ENCODE data around the gene APBA1.
"Not testable (repeated sequence)": the region's sequence is repeated elsewhere in the genome, so short reads cannot be mapped to it uniquely, and the experiment has no call there.

Gene APBA1

DNA sequence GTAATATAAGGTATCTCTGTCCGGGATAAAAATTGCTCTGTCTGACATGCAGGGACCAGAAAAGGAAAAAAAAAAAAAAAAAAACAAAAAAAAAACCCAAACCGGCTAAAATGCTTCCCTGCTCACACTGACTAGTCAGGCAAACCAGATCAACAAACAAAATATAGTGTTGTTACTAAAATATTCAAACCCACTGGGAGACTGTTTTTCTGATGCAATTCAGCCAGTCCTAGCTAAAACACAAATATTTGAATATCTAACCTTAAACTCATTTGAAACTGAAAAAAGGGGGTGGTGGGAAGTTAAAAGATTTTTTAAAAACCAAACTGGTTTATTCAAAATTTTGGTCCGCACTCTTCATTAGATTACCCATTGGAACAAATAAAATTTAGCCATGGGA is 61.0 kb downstream of the APBA1 start:
- in situ Hi-C loops (cut with HindIII; ENCODE audit: low sequenced_read_pairs) = no loop called here

DNA sequence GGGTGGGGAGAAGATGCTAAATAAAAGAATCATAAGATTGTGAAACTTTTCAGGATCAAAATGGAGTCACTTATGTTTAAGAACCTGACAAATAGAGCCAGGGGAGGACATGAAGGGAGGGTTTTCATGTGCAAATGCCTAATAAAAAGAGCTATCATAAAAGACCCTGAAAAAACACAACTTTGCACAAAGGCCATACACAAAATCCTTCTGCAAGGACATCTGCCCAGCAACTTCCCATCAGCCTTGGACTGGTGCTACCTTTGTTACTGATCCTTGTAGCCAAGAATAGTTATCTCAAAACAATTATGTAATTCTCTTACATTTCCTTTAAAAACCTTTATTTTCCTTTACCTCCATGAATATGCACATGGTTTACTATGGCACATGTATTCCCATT is 63.0 kb downstream of the APBA1 start:
- in situ Hi-C loops (cut with HindIII; ENCODE audit: low sequenced_read_pairs) = no loop called here

DNA sequence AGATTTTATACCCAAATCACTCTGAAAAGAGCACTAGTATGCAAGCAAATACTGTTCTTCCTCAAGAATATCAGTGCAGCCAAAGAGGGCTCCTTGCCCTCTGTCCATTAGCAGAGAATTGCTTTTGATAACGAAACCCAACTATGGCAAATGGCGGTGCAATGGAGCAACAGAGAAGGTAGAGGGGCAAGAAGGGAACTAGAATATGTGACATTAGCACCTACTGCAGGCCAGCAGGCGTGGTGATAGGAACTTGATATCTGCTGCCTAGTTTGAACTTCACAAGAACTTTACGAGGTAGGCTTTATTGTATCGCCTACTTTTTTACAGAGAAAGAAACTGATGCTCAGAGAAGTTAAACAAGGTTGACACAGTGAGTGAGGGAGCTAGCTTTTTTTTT is 66.1 kb downstream of the APBA1 start:
- in situ Hi-C loops (cut with HindIII; ENCODE audit: low sequenced_read_pairs) = no loop called here

DNA sequence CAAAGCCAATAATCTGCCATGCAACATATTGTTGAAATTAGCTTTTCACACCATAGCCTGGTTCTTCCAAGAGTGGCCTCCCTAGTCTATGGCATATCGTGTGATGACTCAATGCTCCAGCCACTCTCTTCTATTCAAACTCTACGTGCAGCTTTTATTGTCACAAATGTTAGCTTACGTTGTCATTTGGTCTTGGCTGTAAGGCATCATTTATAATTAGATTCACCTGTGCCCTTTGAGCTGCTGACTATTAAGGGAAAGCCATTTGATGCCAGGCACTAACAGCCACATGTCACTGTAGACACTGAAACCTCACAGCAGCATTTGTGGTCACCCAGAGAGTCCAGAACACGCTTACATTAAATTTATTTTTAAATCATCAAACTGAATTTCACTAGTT is 66.8 kb downstream of the APBA1 start:
- in situ Hi-C loops (cut with HindIII; ENCODE audit: low sequenced_read_pairs) = no loop called here

DNA sequence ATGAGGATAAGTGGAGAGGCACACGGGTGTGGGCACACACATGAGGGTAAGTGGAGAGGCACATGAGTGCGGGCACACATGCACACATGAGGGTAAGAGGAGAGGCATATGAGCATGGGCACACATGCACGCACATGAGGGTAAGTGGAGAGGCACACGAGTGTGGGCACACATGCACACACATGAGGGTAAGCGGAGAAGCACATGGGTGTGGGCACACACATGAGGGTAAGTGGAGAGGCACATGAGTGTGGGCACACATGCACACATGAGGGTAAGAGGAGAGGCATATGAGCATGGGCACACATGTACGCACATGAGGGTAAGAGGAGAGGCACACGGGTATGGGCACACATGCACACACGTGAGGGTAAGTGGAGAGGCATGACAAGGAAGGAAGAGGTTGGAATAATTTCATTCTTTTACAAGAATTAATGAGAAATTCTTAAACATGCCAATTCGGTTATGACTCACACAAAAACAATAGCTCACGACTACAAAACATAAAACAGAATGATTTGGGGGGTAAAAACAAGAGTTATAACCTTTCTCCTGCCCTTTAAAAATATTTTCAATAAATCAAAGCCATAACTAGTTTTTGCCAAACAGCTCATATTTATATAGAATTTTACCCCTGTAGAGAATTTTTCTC is 67.5 kb downstream of the APBA1 start:
- in situ Hi-C loops (cut with HindIII; ENCODE audit: low sequenced_read_pairs) = no loop called here

DNA sequence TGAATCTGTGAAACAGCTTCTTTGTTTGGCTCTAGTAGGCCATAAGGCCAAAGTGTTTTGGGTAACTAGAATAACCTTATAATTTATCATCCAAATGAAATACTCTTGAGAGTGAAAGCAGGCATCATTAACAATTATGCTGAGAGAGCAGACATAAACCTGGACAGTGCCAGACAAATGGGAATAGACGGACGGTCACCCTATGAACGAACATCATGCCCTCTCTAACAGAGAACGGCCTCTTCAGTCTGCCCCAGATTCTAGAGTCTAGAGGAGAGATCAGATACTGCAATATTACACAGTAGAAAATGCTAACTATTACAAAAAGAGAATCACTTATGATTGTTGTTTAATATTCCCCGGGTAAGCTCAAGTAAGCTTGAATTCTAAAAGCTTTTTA is 68.5 kb downstream of the APBA1 start:
- in situ Hi-C loops (cut with HindIII; ENCODE audit: low sequenced_read_pairs) = no loop called here

DNA sequence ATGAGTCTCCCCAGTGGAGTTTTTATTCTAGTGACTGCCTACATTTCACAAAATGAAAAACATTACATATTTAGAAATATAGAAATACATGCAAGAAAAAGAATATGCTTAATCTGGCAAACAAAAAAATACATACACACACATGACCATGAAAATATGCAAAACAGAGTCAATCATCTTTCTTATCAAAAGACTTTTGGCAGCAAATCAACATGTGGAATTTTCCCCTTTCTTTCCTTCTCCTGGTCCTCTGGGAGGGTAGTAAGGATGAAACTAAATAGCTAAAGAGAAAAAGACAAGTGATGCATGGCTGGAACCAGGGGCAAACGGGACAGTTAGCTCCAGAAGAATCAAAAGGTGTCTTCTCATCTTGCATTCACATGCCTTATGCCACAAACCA is 69.4 kb downstream of the APBA1 start:
- in situ Hi-C loops (cut with HindIII; ENCODE audit: low sequenced_read_pairs) = no loop called here

DNA sequence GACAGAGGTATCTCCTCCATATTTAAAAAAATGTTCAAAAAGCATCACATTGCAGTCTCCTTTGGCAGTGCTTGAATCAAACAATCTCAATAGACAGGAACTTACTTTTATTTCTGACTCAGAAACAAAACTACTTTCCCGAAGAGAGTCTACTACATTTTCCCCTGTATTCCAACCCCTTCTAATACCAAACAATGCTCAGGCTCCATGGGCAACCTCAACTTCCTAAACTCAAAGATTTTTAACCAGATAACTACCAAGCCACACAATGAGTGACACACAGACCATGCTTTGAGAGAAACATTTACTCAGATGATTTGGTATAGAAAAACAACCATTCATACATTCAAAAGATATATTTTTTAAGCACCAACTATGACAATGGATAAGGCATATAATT is 70.5 kb downstream of the APBA1 start:
- in situ Hi-C loops (cut with HindIII; ENCODE audit: low sequenced_read_pairs) = no loop called here

DNA sequence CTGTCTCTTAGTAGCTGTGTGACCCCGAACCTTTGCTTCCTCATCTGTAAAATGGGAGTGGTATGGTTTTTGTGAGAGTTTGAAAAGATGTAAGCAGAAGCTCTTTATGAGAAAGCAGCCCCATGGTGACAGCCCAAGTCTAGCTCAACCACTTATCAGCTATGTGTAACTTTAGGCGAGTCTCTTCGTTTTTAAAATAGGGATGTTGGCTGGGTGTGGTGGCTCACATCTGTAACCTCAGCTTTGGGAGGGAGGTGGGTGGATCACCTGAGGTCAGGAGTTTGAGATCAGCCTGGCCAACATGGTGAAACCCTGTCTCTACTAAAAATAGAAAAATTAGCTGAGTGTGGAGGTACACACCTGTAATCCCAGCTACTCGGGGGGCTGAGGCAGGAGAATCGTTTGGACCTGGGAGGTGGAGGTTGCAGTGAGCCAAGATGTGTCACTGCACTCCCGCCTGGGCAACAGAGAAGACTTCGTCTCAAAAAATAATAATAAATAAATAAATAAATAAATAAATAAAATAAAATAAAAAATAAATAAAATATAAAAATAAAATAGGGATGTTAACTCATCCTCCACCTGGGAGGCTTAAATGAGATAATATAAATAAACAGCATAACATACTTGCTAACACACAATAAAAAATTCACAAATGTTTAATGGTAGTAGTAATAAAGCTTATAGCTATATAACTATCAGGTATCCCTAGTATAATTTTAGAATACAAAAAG is 71.7 kb downstream of the APBA1 start:
- in situ Hi-C loops (cut with HindIII; ENCODE audit: low sequenced_read_pairs) = no loop called here

DNA sequence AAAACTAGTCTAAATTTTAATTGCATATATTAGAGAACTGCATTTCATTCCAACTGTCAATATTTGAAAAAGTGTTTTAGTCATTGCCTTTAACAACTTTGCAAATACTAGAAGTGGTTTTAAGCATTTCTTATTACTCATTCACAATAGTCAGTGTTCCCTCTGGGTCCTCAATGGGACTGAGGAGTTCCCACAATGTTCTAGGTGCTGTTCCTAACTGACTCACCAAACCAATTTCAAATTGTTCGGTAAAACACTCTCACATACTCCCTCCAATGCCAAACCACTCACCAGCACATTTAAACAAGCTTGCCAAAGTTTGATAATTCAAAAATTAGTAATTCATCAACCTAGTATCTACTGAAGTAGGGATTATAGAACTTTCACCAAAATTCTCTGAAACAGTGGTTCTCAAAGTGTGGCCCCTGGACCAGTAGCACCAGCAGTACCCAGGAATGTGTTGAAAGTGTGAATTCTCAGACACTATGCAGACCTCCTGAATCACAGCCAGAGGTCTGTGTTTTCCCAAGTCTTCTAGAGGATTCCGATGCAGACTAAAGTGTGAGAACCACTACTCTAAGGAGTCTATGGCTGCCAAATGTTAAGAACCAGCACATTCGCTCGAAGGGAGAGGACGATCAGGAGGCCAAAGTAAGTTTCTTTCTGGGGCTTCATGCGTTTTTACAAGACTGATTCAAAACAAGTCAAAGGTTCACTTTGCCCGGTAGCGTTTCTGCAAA is 72.8 kb downstream of the APBA1 start:
- in situ Hi-C loops (cut with HindIII; ENCODE audit: low sequenced_read_pairs) = no loop called here

DNA sequence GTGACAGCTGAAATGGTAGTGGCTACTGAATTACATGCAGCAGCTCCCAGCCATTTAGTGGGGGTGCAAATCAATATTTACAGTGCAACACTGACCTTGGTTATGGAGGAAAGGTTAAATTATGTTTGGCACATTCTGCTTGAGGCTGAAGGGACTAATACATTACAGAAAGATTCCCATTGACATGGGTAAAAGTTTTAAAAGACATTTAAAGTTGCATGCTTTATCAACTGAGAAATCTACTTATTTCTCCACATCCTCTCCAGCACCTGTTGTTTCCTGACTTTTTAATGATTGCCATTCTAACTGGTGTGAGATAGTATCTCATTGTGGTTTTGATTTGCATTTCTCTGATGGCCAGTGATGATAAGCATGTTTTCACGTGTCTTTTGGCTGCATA is 75.3 kb downstream of the APBA1 start:
- in situ Hi-C loops (cut with HindIII; ENCODE audit: low sequenced_read_pairs) = not testable (repeated sequence)

DNA sequence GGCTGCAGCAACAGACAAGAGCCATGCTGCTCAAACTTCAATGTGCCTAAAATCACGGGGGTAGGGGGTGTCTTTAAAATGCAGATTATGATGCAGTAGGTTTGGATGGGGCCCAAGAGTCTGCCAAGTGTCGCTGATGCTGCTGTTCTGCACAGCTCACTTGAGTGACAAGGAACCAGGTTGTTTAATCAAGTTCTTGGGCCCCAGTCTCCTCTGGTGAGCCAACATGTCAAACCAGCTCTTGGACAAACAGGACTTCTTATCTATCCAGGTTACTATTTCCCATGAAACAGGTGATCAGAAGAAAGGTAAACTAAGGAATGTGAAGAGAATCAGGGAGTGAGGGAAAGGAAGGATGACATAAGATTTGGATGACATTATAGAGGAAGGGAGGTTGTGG is 78.0 kb downstream of the APBA1 start:
- in situ Hi-C loops (cut with HindIII; ENCODE audit: low sequenced_read_pairs) = no loop called here

DNA sequence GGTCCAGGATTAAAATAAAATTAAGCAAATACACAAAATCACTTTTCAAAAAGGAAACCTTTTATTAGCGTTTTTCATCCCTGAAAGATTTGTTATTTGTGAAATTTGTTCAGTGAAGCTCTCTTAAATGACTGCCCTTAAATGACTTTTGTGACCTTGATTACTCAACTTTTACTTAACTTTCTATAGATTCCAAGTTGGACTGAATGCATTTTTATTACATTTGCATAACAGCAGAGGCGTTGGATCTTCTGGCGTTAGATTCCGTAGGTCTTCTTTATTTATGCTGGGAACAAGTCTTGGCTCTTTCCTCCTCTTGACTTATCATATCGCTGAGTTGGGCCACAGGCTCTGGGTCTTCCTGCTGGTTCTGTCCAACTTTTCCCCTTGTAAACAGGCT is 78.4 kb downstream of the APBA1 start:
- in situ Hi-C loops (cut with HindIII; ENCODE audit: low sequenced_read_pairs) = no loop called here

DNA sequence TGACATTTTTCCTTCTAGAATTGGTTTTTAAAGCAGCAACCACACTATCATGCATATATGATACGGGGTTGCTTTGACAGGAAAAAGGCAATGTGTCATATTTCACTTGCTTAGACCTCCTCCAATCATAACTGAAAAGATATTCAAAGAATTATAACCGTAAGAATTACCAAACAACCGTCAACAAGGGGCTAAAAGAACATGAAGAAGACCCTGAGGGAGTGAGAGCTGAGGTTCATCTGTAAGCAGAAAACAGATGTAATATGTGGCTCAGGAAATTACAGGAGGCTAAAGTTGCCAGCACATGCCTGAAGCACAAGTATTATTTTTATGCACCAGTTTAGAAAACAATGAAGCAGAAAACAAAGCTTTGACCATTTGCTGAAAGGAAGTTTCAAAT is 78.9 kb downstream of the APBA1 start:
- in situ Hi-C loops (cut with HindIII; ENCODE audit: low sequenced_read_pairs) = no loop called here

DNA sequence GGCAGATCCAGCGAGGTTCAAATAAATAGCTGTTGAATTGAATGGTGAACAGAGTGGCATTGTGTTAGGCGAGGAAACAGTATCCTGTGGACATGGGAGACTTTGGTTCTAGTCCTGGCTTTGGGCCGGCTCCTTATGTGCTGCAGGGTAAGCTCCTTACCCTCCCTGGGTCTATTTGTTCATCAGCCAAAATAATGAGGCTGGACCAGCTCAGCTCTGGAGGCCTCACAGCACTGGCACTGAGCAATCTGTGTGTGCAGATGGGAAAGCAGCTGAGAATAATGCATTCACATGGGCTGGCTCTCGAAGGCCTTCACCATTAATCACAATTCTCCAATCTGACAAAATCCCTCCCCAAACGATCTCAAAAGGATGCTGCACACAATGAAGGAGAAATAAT is 81.9 kb downstream of the APBA1 start:
- in situ Hi-C loops (cut with HindIII; ENCODE audit: low sequenced_read_pairs) = no loop called here

DNA sequence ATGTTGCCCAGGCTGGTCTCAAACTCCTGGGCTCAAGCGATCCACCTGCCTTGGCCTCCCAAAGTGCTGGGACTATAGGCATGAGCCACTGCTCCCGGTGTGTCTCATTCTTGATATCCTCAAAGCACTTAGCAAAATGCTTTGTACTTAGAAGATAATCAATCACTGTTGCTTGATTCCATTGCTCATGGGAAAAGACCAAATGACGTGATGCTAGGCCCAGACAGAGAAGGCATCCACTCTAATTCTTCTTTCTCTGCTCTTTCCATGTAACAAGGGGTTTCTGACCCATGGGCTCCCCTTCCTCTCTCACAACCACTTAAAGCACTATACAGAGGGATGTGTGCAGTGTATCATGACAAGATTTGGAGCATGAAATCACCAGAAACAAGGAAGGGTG is 83.0 kb downstream of the APBA1 start:
- in situ Hi-C loops (cut with HindIII; ENCODE audit: low sequenced_read_pairs) = no loop called here

DNA sequence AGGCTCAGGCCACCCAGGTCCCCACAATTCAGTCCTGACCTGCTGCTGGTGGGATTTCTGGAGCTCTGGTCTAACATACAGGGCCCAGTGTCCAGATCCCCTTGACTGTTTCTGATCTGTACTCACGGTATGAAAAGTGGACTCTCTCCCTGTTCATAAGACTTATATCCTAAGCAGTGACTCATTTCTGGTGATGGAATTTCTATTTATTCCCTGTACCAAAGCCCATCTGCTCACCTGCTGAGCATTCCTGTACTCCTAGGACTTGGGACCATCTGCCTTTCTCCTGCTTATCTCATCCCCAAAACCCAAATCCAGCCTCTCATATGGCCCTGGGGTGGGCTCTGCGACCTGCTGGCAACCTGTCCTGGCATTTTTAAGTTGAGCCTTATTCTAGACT is 86.6 kb downstream of the APBA1 start:
- in situ Hi-C loops (cut with HindIII; ENCODE audit: low sequenced_read_pairs) = no loop called here

DNA sequence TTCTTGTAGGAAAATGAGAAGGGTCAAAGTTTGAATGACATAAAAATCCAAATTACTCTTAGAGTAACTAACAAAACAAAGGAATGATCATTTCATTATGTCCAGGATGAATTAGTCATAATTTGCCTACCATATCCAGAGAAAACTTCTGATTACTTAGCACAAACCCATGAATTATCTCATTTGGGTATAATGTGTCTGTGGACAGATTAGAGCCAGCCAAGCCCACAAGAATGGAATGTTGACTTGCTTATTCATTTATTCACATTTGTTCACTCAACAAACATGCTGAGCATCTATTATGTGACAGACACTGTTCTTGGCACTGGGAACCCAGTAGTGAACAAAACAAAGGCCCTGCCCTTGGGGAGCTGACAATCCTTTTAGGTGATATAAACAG is 87.4 kb downstream of the APBA1 start:
- in situ Hi-C loops (cut with HindIII; ENCODE audit: low sequenced_read_pairs) = no loop called here

DNA sequence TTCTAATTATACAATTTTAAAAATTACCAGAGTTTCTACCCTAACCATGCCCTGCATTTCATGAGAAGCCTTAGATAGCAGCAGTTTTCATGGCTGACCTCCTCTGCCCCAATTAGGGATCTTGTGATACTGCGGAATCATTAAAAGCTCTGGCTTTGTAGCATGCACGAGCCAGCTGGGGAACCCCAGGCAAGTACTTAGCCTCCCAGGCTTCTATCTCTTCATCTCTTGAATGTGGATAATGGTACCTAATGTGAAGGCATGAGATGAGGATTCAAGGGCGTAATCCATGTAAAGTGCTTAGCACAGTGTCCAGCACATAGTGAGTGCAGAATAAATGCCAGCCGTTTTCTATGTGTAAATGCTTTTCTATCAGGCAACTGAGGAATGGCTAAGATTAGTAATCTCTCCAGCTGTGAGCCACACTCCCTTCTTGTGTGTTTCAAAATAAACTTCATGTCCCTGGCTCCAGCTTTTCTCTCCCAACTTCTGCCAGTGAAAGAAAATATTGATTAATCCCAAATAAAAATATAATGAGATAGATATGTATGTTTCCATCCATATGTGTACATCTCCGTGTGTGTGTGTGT is 88.4 kb downstream of the APBA1 start:
- in situ Hi-C loops (cut with HindIII; ENCODE audit: low sequenced_read_pairs) = no loop called here

DNA sequence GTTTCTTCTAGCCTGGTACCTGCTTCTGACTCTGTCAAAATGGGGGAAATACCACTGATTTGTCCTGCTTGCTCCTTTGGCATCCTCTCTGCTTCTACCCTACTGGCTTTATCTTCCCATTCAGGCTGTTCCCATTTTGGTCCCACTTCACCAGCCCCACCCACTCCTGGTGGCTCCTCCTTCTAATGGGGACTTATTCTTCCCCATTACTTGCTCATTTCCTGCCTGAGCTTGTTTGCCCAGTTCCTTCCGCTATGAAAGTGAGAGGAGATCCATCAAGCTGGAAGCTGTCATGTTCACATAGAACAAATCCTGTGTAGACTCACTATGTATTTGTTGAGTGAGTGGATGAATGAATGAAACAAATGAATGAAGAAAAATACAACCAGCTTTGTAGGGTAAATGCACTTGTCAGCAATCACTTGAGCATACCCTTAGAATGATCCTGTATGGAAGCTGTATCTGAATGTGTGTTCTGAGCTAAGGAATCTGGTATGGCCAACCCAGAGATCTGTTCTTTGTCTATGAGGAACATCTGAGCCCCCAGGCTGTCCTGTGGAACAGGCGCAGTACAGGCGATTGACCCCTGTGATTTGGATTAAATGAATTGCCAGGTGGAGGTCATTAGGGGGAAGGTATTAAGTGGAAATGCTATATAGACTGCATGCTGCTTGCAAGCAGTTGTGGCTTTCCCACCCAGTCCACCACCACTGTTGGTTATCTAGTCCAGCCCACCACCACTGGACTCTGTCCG is 89.5 kb downstream of the APBA1 start:
- in situ Hi-C loops (cut with HindIII; ENCODE audit: low sequenced_read_pairs) = no loop called here

DNA sequence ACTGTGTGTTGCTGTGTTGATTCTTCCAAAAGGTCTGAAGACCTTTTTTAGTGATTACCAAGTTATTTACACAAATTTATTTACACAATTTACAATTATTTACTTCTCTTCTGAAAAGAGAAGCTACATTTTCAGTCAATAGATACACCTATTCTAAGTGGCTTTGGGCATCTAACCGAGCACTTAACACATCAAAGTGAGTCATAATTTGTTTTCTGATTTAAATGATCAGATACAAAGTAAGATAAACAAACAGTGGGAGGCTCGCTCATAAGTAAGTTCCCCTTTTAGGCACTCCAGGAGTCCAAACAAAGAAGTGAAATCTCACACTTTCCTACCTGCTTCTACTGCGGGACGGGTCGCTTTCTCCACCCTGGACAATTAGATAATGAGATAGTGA is 90.2 kb downstream of the APBA1 start:
- in situ Hi-C loops (cut with HindIII; ENCODE audit: low sequenced_read_pairs) = no loop called here
